T-helper 2 cell (primary cell): ENCODE measurements around the gene TMEM117.

Source experiments
- DNase-seq, 5 experiments: peaks; one replicate each; pipeline versions ENCODE4 v3.0.0 to v3.0.0-alpha.2; 2012 to 2022

TMEM117 gene

GRCh38 chr12:43887397-43887796 lies 51.5 kb downstream of the TMEM117 start:
- no peak for DNase-seq

DNA sequence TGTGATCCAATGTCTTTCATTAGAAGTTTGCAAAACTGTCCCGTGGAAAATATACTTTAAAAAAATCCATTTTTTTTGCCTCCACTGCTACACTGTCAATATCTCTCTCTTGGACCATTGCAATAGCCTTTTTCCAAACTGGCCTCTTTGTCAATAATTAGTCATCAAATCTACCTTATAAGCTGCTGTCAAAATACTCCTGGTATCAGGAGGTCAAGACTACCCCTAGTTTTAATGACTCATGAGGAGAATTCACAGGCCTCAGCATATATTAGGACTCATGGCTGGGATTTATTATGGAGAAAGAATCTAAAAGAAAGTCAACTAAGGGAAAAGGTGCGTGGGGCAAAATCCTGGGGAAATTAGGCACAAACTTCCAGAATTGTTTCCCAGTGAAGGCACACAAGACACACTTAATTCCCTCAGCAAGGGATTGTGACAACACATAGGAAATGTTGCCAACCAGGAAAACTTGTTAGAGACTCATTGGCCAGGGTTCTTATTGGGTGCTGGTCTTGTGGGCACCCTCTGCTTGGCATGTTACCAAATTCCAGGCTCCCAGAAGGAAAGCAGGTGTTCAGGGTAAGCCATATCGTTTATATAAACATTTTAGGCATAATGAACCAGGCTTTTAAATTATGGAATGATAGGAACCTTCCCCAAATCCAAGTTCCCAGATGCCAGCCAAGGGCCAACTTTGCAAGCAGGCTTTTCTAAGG lies 56.1 kb downstream of the TMEM117 start:
- DNase-seq, result no peak

DNA sequence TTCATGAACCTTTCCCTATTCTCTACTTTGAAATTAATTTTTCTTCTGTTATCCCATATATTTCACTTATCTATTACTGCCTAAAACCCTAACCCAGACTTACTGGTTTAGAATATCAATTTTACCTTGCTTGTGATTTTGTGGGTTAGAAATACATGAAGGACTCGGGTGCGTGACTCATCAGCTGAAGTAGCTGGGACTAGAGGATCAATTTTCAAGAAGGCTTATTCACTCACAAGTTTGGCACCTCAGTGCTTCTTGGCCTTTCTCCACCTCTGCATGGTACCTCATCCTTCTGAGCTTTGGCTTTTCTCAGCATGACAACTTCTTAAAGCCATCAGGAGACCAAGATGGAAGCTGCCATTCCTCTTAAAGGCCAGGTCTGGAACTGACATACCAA lies 57.8 kb downstream of the TMEM117 start:
- no peak for DNase-seq

- DNase-seq, result no peak
These were observed 59.8 kb downstream of the TMEM117 start for GRCh38 chr12:43895580-43896206.

DNA sequence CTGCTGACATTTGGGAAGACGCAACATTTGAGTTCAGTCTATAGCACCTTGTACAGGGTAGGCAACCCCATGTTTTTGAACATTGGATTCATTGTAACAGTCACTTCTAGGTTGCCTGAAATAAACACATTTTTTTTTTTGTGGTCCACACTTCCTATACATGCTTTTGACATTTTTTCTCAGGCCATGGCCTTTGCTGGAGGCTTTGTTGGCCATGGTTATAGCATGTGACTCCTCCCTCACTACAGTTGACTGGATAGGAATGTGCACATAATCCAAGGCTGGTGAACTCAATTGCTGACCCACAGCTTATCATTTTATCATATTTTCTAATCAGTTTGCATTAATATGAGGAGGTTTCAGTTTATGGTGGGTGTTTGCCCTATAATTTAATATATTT lies 60.6 kb downstream of the TMEM117 start:
- DNase-seq, result no peak

GRCh38 chr12:43898474-43898873 lies 62.6 kb downstream of the TMEM117 start:
- DNase-seq, result no peak

GRCh38 chr12:43899574-43899973 lies 63.7 kb downstream of the TMEM117 start:
- DNase-seq, result no peak

- no peak for DNase-seq
These were observed 67.8 kb downstream of the TMEM117 start for GRCh38 chr12:43903686-43904085.

DNA sequence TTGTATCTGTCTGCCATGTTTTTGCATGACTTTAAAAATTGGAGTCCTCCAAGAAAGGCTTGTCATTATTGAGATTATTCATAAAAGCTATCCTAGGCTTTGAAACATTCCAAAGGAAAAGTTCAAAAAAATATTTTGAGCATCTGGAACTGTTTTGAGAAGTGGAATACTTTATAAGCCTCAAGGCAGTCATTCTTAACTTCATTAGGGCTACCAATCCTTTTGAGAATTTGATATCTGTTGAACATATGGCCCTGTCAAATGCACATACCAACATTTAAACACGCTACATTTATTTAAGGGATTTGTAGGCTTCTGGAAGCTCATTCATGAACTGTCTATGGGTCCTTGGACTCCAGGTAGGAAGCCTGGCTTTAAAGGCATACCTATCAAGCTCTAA lies 77.0 kb downstream of the TMEM117 start:
- DNase-seq, result no peak

GRCh38 chr12:43914391-43914790 lies 78.5 kb downstream of the TMEM117 start:
- DNase-seq, result no peak

DNA sequence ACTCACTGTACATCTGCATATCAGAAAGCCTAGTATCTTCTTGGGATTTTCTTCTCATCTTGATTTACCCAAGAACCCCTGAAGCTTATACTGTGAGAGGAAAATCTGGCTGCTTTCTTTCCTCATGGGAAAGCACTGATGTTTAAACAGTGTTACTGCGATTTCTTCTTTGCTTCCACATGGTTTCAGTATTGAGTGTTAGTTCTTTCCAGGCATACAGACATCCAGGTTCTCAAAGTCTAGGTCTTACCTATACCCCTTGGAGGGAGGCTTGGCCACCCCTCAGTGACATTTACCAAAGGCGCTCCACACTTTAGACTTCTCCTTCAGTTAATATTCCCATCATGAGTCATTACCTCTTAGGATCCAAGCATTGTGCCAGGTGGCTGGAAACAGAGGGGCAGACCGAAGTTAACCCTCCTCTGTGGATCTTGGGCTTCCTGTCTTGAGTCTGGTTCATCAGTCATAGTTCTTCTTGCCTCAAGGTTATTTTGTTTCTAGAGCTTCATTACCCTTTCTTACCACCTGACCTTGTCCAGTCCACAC lies 79.1 kb downstream of the TMEM117 start:
- peak in 1 of 5 experiments; percentile 7 for DNase-seq

DNA sequence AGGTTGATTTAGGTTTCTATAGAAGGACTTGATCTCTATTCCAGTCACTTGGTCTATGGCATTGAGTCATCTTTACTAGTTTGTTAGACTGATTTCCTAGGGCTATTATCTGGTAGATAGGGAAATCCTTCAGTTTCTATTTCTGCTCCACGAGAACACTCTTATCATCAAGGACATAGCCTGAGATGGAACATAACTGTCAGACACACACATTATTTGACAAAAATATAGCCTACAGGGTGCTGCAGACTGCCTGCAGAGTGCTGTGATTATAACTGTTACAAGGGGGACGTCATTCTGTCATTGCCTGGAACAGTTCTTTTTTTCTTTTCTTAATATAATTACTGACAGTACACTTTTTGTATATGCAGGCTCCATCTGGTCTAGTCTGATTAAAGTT lies 82.0 kb downstream of the TMEM117 start:
- DNase-seq, result no peak

DNA sequence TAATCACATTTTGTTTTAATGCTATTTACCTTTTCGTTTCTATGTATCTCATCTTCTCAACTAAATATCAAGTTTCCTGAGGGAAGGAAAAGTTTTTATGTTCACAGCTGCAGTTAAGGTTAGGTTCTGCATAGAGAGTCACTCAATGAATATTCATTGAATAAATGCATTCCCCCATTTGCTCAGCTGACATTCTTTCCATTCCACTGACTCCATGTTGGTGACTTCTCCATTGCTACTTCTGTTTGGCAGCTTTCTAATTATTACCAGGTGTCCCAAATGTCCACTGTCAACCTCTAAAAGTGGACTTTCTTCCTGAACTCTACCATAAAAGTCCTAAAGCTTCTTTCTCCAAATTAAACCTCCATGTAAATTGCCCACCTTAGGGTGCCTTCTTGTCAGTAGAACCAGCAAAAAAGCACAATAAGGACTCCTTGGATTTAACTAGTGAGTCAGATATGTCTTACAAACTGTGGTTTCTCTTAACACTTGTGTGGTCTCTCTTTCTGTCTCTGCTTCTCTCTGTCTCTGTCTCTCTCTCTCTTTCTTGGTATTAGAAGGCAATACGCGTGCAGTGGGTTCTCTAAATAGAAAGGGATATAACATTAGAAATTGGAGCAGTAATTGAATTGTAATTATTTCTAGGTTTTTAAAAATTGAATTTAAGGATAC lies 85.9 kb downstream of the TMEM117 start:
- DNase-seq, result peak in 1 of 5 experiments; percentile 1

DNA sequence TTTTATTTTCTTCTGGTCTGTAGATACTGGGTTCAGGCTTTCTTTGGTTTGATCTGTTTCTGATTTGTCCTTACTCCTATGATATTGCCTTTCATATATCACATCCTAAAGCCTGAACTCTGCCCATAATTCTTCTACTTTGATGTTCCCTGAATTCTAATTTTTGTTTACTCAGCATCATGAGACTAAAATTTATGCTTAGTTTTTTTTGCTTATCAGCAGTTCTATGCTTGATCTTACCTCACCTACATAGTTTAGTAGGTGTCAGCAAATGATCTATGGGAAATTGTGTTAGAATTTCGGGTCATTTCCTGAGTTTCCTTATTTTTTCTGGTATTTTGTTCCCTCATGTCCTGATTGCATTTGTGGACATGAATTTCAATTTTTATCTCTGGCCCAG lies 94.2 kb downstream of the TMEM117 start:
- DNase-seq, result no peak

DNA sequence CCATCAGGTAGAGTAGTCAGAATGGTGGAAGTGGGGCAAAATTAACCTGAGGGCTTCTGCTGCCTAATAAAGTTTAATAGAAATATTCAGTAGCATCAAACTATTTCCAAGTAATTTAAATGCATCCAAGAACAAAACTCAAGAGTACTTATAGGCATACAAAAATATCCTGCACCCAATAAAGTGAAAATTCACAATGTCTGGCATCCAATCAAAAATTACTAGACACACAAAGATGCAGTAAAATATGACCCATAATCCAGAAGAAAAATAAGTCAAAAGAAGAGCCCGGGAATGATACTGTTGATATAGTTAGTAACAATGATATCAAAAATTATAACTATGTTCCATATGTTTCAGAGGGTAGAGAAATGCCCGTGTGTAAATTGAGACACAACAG lies 95.3 kb downstream of the TMEM117 start:
- DNase-seq, result no peak

DNA sequence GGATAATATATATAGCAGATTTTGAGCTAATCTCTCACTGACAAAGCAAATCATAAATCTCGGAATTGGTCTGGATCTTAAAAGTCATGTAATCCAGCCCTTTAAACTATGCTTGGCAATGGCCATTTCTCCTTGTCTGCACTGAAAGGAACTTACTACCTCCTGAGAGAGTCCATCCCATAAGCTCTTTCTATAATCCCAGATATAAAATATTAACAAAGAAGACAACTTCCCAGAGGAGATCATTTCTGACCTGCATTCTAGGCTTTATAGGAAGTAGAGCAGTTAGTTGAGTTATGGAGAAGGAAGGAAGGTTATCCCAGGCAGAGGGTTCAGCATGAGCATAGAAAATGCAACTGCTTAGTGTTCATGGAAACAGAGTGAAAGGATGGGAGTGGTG lies 99.7 kb downstream of the TMEM117 start:
- DNase-seq, result no peak

DNA sequence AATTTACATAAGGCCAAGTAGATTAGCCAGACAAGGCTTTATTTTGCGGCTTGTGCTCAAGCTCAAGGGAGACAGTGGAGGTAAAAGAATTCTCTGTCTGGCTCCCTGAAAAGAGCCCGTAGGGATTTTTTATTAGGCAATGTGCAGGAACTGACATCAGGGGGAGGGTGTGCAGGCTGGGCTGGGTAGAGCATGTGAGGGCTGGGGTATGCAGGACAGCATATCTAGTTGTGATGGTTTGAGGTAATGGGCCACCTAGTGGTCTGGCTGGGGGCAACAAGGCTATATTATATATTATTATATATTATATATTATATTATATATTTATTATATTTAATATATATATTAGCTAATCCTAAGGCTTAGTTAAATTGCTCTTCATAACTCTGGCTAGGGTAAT lies 102.1 kb downstream of the TMEM117 start:
- DNase-seq, result no peak

GRCh38 chr12:43942379-43942778 lies 106.5 kb downstream of the TMEM117 start:
- DNase-seq, result no peak

GRCh38 chr12:43945983-43946382 lies 110.1 kb downstream of the TMEM117 start:
- no peak for DNase-seq

GRCh38 chr12:43951286-43951685 lies 115.4 kb downstream of the TMEM117 start:
- DNase-seq, result no peak

GRCh38 chr12:43957732-43958372 lies 122.0 kb downstream of the TMEM117 start:
- peak in 1 of 5 experiments; percentile 62 for DNase-seq

DNA sequence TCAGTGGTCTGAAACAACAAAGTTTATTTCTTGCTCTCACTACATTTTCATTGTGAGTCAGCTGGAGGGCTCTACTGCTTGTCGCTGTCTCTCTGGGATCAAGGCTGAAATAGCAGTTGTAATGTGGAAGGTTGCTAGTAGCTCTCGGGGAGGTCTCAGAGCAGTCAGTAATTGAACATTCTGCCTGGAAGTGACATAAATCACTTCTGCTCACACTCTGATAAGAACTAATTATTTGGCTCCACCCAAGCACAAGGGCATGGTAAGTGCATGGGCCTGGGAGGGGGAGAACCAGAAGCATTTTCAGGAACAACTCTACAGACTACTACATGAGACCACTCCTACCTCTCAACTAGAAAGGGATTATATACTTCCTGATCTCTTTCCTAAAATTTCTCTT lies 128.2 kb downstream of the TMEM117 start:
- DNase-seq, result no peak

DNA sequence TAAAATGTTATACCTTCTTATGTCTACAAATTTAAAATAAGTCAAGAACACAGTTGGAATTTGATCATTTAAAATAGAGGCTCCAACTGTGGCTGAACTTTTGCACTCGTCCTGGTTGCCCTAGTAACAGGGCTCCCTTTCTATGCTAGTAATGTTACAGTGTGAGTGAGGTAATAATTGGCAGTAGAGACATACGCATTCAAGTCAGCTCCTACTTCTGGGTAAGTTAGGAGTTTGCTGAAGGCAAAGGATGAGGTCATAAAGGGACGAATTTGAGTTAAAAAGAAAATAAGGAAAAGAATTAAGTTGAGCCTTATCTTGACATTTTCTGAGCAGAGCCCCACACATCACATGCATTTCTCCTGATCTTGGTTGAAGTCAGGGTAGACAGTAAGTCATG lies 129.1 kb downstream of the TMEM117 start:
- no peak for DNase-seq
